HS-5 (cell line): ENCODE measurements around the gene MARK3.

Experiments used
- DNase-seq: peaks from one replicate; pipeline ENCODE4 v3.0.0-alpha.2; 2012; ENCODE audit warnings: low read depth

Gene MARK3

GRCh38 chr14:103396463-103396862, 11.2 kb downstream of the MARK3 start:
- DNase-seq = no peak

DNA sequence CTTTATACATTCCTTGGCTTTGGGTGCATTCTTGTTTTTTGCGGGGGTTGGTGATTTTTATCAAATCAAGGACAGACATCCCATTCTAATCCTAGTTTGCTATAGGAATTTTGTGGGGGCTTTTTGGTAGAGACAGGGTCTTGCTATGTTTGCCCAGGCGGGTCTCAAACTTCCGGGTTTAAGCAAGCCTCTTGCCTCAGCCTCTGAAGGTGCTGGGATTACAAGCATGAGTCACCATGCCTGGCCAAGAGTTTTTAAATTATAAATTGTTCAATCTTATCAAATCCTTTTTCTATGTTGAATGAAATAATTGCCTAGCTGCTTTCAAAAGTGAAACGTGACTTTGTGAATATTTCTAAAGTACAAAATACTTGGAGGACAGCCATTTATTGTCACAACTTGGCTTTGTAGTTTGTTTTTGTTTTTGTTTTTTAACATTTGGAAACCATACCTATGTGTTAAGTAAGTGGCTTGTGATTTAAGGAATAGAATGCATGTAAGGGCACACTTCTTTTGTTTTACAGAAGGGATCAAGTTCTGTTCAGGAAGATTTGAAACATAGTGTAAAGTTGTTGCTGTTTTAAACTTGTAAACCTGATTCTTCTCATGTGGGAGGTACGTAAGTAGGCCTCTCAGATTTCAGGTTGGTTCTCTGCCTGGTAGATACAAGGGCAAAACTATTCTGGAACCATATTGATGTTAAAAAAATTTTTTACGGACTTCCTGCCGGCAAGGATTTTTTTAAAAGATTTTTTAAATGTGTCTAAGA, 13.4 kb downstream of the MARK3 start:
- DNase-seq = no peak

DNA sequence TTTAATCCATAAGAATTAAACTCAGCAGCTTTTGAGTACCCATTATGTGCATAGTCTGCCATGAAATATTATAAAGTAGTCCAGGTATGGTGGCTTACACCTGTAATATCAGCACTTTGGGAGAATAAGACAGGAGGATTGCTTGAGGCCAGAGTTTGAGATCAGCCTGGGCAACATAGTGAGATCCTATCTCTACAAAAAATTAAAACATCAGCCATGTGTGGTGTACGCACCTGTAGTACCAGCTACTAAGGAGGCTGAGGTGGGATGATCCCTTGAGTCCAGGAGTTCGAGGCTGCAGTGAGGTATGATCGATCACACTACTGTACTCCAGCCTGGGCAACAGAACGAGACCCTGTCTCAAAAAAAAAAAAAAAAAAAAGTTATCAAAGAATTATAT, 15.3 kb downstream of the MARK3 start:
- DNase-seq = no peak

- peak; percentile 68 for DNase-seq
Observed at GRCh38 chr14:103401223-103402214, 16.3 kb downstream of the MARK3 start.

DNA sequence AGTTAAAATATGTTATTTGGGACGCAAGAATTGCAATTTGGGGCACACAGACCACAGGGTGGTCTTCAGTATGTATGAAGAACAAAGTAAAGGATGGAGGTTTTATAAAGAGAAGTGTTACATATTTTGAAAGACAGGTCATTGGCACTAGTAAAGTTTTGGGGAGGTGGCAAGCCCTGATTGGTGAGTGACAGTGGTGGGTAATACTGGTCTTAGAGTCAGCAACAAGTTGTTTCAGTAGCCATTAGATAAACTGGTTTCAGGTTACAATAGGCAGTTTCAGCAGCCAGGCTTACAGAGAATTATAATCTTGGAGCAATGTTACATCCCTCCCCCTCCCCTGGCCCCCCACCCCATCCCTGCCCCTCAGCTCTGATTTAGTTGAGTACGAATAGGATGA, 17.5 kb downstream of the MARK3 start:
- DNase-seq = no peak

DNA sequence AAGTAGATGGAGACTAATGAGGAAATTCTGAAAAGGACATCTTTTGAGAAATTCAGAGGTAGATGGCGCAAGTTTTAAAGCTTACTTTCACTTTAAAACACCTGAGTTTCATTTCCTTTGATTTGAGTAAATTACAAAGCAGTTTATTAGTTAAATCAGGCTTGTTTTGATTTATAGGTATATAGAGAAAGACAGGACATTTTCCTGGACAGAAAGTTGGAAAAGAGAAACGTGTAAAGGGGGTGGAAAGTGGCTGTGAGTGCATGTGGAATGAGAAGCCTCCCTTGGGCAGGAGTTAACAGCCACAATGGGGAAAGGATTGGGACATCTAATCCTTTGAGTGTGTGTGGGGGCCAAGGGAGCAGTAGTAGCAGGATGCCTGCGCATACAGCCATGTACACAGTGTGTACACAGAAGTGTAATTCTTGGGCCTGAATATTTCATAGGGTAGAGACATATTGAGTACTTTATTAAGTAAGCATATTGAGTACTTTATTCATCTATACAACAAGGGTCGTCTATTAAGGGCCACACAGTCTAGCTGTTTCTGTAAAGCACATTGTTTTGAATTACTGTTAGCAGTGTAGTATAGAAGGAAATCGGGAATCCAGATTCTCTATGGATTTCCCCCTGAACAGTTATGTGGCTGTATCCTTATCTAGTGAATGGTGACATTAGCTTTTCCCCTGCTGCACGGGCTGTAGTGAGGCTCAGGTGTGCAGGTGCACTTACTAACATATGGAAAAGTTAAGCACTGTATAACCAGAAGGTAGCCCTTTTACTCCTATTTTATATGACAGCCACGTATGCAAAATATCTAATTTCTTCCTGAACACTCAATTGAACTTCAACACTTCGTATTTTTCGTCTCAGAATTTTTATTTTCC, 19.1 kb downstream of the MARK3 start:
- no peak for DNase-seq

GRCh38 chr14:103404920-103405319, 19.7 kb downstream of the MARK3 start:
- DNase-seq = no peak

DNA sequence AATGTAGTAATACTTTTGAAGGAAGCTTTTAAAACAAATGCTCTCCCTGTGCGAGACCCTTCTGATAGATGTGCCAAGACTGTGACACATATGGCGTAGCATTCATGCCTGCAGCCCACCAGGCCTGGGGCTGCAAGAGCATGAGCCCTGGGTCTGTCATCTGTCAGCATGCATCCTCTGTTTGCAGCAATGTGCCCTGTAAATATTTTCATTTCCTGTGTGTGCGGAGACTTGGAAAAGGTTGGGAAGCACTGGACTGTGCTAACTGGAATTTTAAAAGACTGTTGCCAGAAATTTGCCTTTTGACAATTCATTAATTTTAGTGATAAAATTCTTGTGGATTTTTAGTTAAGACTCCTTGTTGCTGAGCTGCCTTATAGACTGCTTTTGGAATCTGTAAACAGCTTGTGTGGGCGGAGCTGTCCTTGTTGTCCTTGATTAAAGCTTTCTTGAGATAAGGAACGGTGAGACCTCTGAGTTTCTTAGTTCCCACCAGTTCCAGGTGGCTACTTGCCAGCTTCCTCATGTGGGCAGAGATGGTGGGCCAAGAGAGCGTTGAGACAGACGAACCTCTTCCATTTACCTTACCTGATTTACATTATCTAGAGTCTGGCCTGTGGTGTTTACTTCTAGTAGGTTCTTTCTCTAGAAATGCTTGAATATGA, 23.4 kb downstream of the MARK3 start:
- DNase-seq = no peak

- no peak for DNase-seq
Observed at GRCh38 chr14:103416916-103417315, 31.7 kb downstream of the MARK3 start.

DNA sequence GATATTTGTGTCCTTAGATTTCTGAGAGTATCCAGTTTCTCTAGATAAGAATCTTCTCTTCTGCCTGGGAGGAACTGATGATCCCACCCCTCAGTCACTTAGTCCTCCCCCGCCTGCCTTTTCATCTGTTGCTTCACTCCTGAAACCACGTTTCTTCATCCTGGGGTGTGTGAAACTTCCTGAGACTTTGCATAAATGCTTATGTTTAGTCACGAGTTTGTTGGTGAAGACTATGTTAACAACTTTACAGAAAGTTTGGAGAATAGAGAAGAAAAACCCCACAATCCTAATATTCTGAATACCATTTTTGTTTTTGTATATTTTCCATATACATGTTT, 33.2 kb downstream of the MARK3 start:
- no peak for DNase-seq

GRCh38 chr14:103421556-103421955, 36.3 kb downstream of the MARK3 start:
- DNase-seq = no peak

DNA sequence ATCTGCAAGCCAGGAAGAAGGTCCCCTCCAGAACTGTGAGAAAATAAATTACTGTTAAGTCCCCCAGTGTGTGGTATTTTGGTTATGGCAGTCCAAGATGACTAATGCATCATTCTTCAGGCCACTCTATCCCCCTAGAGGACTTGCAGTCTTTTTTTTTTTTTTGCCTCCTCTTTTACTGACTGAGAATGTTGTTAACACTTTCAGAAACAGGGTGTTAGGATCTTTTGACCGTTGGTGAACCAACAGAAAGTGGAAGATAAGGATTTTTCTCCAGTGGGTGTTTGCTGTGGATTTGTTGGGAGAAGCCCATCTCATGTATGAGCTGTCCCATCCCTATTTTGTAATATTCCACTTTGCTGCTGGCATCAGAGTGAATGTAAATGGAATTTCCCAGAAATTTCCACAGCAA, 37.8 kb downstream of the MARK3 start:
- no peak for DNase-seq

DNA sequence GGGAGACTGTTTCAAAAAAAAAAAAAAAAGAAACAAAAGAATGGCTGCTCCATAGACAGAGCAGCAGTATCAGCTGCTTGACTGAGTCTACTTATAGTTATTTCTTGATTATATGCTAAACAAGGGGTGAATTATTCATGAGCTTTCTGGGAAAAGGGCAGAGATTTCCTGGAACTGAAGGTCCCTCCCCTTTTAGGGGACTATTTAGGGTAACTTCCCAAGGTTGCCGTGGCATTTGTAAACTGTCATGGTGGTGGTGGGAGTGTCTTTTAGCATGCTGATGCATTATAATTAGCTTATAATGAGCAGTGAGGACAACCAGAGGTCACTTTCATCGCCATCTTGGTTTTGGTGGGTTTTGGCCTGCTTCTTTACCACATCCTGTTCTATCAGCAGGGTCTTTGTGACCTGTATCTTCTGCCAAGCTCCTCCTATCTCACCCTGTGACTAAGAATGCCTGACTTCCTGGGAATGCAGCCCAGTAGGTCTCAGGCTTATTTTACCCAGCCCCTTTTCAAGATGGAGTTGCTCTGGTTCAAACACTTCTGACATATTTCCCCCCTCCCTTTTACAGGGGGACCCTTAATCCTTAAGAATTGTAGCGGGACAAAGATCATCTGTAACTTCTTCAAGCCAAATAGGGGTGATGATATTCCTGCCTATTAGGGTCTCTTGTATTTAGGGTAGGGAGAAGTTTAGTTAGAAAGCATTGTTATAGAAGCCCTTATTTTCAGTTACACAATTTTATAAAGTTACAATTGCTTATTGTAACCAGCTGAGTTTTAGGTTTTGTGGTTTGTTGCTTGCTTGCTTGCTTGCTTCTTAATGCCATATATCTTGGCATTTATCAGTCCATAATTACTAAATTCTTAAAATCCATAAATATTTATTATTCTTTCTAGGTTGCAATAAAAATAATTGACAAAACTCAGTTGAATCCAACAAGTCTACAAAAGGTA, 42.5 kb downstream of the MARK3 start:
- DNase-seq = peak; percentile 35

GRCh38 chr14:103428723-103429556, 43.7 kb downstream of the MARK3 start:
- DNase-seq = no peak

GRCh38 chr14:103430358-103430757, 45.1 kb downstream of the MARK3 start:
- no peak for DNase-seq

- no peak for DNase-seq
Observed at GRCh38 chr14:103432627-103433026, 47.4 kb downstream of the MARK3 start.

DNA sequence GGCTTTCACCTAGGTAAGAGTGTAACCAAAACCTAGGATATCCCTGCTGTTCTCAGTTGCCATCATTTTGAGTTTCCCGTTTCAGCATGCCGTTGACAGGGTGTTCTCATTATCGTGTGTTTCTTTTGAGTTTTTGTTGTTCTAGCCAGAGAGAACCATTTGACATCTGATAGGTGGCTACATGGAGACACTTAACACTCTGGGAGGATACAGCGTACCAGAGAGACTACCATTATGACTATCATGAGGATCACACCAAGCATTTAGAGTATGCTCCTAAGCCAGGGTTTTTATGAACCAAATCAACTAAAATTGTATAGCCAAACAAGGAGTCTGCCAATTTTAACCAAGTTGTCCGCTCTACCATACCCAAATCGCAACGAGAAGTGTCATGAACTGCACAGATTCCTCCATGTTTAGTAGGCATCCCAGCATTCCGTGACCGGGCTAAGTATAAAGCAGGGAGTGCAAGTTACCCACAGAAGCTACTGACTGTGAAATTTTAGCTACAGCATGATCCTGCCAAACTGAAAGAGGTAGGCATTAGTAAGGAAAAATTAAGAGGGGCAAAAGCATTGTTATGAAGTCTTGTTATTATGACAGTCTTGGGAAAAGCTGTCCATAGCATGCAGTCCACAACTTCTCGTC, 48.8 kb downstream of the MARK3 start:
- no peak for DNase-seq

GRCh38 chr14:103434868-103435442, 49.7 kb downstream of the MARK3 start:
- no peak for DNase-seq

DNA sequence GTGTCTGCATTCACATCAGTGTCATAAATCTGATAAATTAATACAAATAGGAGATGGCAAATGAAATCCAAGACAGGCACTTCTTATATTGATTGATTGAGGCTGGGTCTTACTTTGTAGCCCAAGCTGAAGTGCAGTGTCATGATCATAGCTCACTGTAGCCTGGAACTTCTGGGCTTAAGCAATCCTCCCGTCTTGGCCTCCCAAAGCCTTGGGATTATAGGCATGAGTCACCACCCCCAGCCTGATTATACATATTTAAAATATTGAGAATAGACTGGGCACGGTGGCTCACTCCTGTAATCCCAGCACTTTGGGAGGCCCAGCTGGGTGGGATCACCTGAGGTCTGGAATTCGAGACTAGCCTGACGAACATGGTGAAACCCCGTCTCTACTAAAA, 51.3 kb downstream of the MARK3 start:
- DNase-seq = peak; percentile 26
